Measurements from ENCODE around the gene LDB2.

GRCh38 chr4:16691450-16691849 lies 207.0 kb downstream of the LDB2 start:
- TF ChIP-seq CTCF (IDR thresholded peaks at IDR 0.05), result no peak
- no peak for TF ChIP-seq MAX (IDR thresholded peaks at IDR 0.05)
- TF ChIP-seq SMC3 (IDR thresholded peaks at IDR 0.05), result no peak

All from A549 (cell line).